ENCODE measurements around the gene STUM. TPM values are rescaled to one million over a fixed set of nuclear protein-coding genes. Genes with fewer than 3 reads are reported as not detected.

The STUM gene
- total RNA-seq, 2 experiments from 2014 or later, result not detected

- no peak for TF ChIP-seq CTCF (IDR thresholded peaks at IDR 0.05)
- no peak for ATAC-seq (ENCODE audit: poor library complexity)
- no peak for DNase-seq
- no peaks in the 10 kb centered on the region for H3K27me3 ChIP-seq (ENCODE audit: control insufficient read depth in 1 of 2, insufficient read depth in 2 of 2, low read length in 2 of 2)
- peak overlapping the region in 1 of 2 donors; percentile 37 for H3K27ac ChIP-seq (ENCODE audit: low read depth in 1 of 2, low read length in 2 of 2)
- Mint-ChIP-seq H3K9me3 (no peaks in the 10 kb centered on the region), H3K4me1 (ENCODE audit: low read depth) (no peaks in the 10 kb centered on the region), H3K36me3 (ENCODE audit: low read depth) (peaks cover 66% of the 10 kb centered on the region), H3K4me3 (peak overlapping the region; percentile 79), H3K27me3 (no peaks in the 10 kb centered on the region), H3K27ac (no peak overlapping the region)
- POLR2A ChIA-PET, result interaction anchor here (0.9 to 2.4 kb wide), 6 partner anchors 10 to 79 kb away, joined by 3 to 8 read pairs (median 6); no protein-coding TSS in a partner anchor
- intact Hi-C loops (cut with DNase I, micrococcal nuclease), result no loop called here
- H3K4me1 ChIP-seq (ENCODE audit: insufficient read depth, low read length), result no peaks in the 10 kb centered on the region
- H3K36me3 ChIP-seq (ENCODE audit: insufficient read depth, low read length), result peaks cover 28% of the 10 kb centered on the region
- H3K4me3 ChIP-seq (ENCODE audit: low read length), result no peak overlapping the region
- CTCF ChIA-PET, result no interaction called here
- H3K9me3 ChIP-seq (ENCODE audit: control insufficient read depth in 1 of 2, insufficient read depth in 1 of 2, low read length in 2 of 2), result no peaks in the 10 kb centered on the region
Observed at GRCh38 chr1:226657895-226658545, 109.5 kb downstream of the STUM start.

- CTCF ChIA-PET, result interaction anchor here (1.4 kb wide), 1 partner anchor 29 kb away, joined by 3 read pairs; no protein-coding TSS in a partner anchor
- Mint-ChIP-seq H3K4me3 (peak overlapping the region; percentile 48), H3K9me3 (no peaks in the 10 kb centered on the region), H3K27me3 (no peaks in the 10 kb centered on the region), H3K4me1 (ENCODE audit: low read depth) (no peaks in the 10 kb centered on the region), H3K36me3 (ENCODE audit: low read depth) (peaks cover 66% of the 10 kb centered on the region), H3K27ac (no peak overlapping the region)
- Histone ChIP-seq H3K27me3 (ENCODE audit: control insufficient read depth in 1 of 2, insufficient read depth in 2 of 2, low read length in 2 of 2) (no peaks in the 10 kb centered on the region), H3K27ac (ENCODE audit: low read depth in 1 of 2, low read length in 2 of 2) (peak overlapping the region in 1 of 2 donors; percentile 47), H3K36me3 (ENCODE audit: insufficient read depth, low read length) (peaks cover 28% of the 10 kb centered on the region), H3K4me1 (ENCODE audit: insufficient read depth, low read length) (no peaks in the 10 kb centered on the region), H3K9me3 (ENCODE audit: control insufficient read depth in 1 of 2, insufficient read depth in 1 of 2, low read length in 2 of 2) (no peaks in the 10 kb centered on the region), H3K4me3 (ENCODE audit: low read length) (no peak overlapping the region)
- POLR2A ChIA-PET, result interaction anchor here (1.1 to 2.4 kb wide), 3 partner anchors 9 to 79 kb away, joined by 3 to 6 read pairs (median 5); no protein-coding TSS in a partner anchor
- no peak for ATAC-seq (ENCODE audit: poor library complexity)
- no peak for DNase-seq
- no peak for TF ChIP-seq CTCF (IDR thresholded peaks at IDR 0.05)
- intact Hi-C loops (cut with DNase I, micrococcal nuclease), result no loop called here
Observed at GRCh38 chr1:226658546-226659125, 110.1 kb downstream of the STUM start.

Other genes starting within 250 kb of the STUM start
- gene LIN9, start 239.6 kb upstream of the STUM start, total RNA-seq, result 1 to 10 TPM; 1.3 to 1.5 TPM
- gene PARP1, start 140.7 kb upstream of the STUM start, total RNA-seq, result 10 to 100 TPM; 59.3 to 63.6 TPM
- gene ITPKB, start 190.5 kb downstream of the STUM start, total RNA-seq, result 100 to 1,000 TPM; 565 to 583 TPM

All from CD4-positive, alpha-beta T cell (primary cell).